GM12874 (cell line): Measurements from ENCODE around the gene CNTD1.
A peak's percentile ranks its signal among the peaks of the same experiment; 100 is the strongest.

Experiments
- TF ChIP-seq, protein P1 (sequence below): IDR thresholded peaks from 2 replicates; pipeline ENCODE4 v1.5.1; 2011; ENCODE audit warnings: low read depth, mild to moderate bottlenecking, control low read depth, low read length, moderate library complexity; ENCODE audit not compliant: insufficient read depth

The CNTD1 gene

DNA sequence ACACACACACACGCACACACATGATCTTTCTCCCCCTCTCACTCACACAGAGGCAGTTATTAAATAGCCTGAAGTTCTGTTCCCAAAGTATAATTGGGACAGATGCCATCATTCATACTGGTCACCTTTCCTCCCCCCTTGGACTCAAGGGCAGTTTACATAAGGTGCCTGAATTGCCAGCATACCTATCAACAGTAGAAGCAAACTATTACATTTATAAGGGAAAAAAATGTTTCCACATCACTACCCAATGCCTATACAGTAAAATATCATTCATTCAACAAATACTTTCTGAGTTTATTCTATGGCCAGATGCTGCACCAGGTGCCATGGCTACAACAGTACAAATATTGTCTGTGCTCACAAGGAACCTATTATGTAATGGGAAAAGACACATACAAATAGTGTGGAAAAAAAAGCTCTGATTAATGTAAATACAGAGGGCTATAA is 6.3 kb downstream of the CNTD1 start:
- TF ChIP-seq, protein P1, sequence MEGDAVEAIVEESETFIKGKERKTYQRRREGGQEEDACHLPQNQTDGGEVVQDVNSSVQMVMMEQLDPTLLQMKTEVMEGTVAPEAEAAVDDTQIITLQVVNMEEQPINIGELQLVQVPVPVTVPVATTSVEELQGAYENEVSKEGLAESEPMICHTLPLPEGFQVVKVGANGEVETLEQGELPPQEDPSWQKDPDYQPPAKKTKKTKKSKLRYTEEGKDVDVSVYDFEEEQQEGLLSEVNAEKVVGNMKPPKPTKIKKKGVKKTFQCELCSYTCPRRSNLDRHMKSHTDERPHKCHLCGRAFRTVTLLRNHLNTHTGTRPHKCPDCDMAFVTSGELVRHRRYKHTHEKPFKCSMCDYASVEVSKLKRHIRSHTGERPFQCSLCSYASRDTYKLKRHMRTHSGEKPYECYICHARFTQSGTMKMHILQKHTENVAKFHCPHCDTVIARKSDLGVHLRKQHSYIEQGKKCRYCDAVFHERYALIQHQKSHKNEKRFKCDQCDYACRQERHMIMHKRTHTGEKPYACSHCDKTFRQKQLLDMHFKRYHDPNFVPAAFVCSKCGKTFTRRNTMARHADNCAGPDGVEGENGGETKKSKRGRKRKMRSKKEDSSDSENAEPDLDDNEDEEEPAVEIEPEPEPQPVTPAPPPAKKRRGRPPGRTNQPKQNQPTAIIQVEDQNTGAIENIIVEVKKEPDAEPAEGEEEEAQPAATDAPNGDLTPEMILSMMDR: no peak

GRCh38 chr17:42806249-42806648 is 7.6 kb downstream of the CNTD1 start:
- TF ChIP-seq, protein P1: no peak

- TF ChIP-seq, protein P1: no peak
These were observed 10.6 kb downstream of the CNTD1 start for GRCh38 chr17:42809250-42809649.

DNA sequence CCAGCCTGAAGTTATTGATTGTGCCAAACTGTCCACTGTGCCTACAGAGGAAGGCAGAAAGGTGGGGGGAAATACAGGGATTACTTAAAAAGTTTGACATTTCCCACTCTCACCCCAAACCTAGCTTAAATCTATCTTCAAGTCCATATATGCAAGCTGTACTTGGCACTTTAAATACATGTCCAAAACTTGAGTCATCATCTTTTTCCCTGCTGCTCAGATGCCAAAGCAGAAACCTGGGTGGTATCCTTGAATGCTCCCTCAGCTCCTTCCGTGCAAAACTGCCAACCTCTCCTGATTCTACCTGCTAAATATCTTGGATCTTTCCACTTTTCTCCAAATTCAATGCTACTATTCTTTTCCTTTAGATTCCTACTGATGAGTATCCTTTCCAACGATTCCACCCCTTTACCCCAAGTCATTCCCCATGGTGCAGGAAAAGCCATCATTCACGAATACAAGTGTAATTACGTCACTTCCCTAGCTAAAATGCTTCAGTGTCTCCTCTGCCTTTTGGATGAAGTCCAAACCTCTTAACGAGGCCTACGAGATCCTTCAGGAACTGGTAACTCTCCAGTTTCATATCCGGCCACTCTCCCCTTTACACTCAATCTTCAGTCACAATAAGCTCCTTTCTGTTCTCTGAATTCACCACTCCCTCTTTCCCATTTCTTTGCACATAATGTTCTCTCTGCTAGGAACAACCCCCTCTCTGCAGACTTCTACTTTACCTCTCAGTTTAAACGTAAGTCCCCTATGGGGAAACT is 16.2 kb downstream of the CNTD1 start:
- TF ChIP-seq, protein P1: no peak

GRCh38 chr17:42817866-42818265 is 19.2 kb downstream of the CNTD1 start:
- TF ChIP-seq, protein P1: no peak

DNA sequence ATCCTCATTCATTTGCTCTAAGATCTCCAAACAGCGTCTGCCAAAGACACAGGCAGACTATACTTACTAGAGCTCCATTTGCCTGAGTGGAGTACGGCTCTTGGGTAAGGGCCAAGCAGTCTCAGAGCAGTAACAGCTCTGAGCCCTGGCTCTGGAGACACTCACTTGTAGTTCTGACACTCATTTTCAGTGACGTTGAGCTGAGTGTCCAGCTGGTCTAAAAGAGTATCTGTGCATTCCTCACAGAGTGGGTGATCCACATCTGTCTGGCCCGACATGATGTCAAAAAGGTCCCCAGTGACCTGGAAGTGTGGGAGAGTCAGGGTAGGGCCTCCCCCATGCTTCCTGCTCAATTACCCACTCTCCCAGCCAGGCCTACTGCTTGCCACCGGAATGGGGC is 19.7 kb downstream of the CNTD1 start:
- TF ChIP-seq, protein P1: no peak

DNA sequence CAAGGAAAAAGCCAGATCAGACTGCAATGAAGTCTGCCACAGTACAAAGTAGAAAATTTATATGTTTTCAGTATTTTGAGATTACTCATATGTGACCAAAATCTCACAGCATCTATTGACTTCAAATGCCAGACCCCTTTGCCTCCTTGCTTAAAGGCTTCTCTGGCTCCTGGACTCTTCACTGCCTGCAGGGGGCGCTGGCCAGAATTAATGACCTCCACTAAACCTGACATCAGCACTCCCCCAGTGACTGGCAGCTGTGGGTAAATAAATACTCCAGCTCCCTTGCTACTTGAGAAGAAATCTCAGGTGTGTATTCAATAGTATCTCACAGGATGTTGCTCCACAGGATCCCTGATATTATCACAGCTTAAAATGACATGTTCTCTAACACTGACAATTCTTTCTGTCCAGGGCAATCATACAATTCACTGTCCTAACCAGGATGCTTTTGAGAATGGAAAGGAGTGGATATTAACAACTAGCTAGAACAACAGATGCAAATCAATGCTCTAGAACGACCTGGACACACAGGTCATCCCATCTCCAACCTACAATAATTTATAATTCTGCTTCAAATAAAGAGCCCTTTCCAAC is 21.4 kb downstream of the CNTD1 start:
- TF ChIP-seq, protein P1: peak; percentile 78
